Bronchial epithelial cell (primary cell): Measurements from ENCODE around the gene SMIM11. TPM values are rescaled to one million over a fixed set of nuclear protein-coding genes. Genes with fewer than 3 reads are reported as not detected.

Experiments used
- DNase-seq: peaks from one replicate; pipeline ENCODE4 v3.0.0-alpha.2; 2010; ENCODE audit warnings: low read depth
- FAIRE-seq: peaks from 2 replicates; lab custom pipeline; 2011; peaks lifted over from hg19 to GRCh38; lab: Jason Lieb, UNC
- H3K27me3 ChIP-seq: 2 replicates; pipeline ENCODE4 v1.5.1; 2011; ENCODE audit warnings: low read length; ENCODE audit not compliant: control insufficient read depth, insufficient read depth
- H3K36me3 ChIP-seq: 2 replicates; pipeline ENCODE4 v1.5.1; 2011; ENCODE audit warnings: low read length; ENCODE audit not compliant: control insufficient read depth, insufficient read depth
- H3K4me3 ChIP-seq: 2 replicates; pipeline ENCODE4 v1.5.1; 2011; ENCODE audit warnings: mild to moderate bottlenecking, low read depth, low read length, control low read depth
- CTCF ChIP-seq: IDR thresholded peaks from 2 replicates; pipeline ENCODE4 v1.5.1; 2011; ENCODE audit warnings: mild to moderate bottlenecking, moderate library complexity, low read length, control low read depth, inconsistent platforms; ENCODE audit not compliant: insufficient read depth, severe bottlenecking
- total RNA-seq: library from RNA; depleted of rRNA; stranded (reverse); fragments of >200 nt; gene quantifications from 2 replicates; pipeline ENCODE4 v1.2.1, GENCODE V29; 2014

Gene SMIM11
- total RNA-seq, 1 donor from 2014 or later = 2.9 TPM

GRCh38 chr21:34348890-34349519 lies 26.3 kb upstream of the SMIM11 start:
- no peak overlapping the region for H3K4me3 ChIP-seq
- peaks cover 2% of the 10 kb centered on the region for H3K27me3 ChIP-seq
- no peak for DNase-seq
- no peaks in the 10 kb centered on the region for H3K36me3 ChIP-seq
- peak; percentile 94 for FAIRE-seq
- no peak for TF ChIP-seq CTCF

GRCh38 chr21:34351786-34352241 lies 23.5 kb upstream of the SMIM11 start:
- H3K4me3 ChIP-seq = no peak overlapping the region
- DNase-seq (peak; percentile 5), FAIRE-seq (no peak)
- H3K27me3 ChIP-seq = peaks cover 2% of the 10 kb centered on the region
- TF ChIP-seq CTCF = peak; percentile 43
- H3K36me3 ChIP-seq = no peaks in the 10 kb centered on the region

GRCh38 chr21:34352556-34352955 lies 22.8 kb upstream of the SMIM11 start:
- peaks cover 2% of the 10 kb centered on the region for H3K27me3 ChIP-seq
- TF ChIP-seq CTCF = no peak
- no peak for FAIRE-seq

GRCh38 chr21:34353182-34353581 lies 22.1 kb upstream of the SMIM11 start:
- DNase-seq (no peak), FAIRE-seq (no peak)
- no peak for TF ChIP-seq CTCF
- H3K4me3 ChIP-seq = no peak overlapping the region
- no peaks in the 10 kb centered on the region for H3K36me3 ChIP-seq
- H3K27me3 ChIP-seq = peaks cover 2% of the 10 kb centered on the region

More at GRCh38 chr21:34352556-34352955, 22.8 kb upstream of the SMIM11 start:
- Histone ChIP-seq H3K4me3 (no peak overlapping the region), H3K36me3 (no peaks in the 10 kb centered on the region)
- no peak for DNase-seq

GRCh38 chr21:34354836-34355235 lies 20.5 kb upstream of the SMIM11 start:
- Histone ChIP-seq H3K36me3 (no peaks in the 10 kb centered on the region), H3K27me3 (peaks cover 2% of the 10 kb centered on the region), H3K4me3 (no peak overlapping the region)
- no peak for TF ChIP-seq CTCF
- FAIRE-seq (peak; percentile 40), DNase-seq (no peak)

GRCh38 chr21:34355570-34355969 lies 19.7 kb upstream of the SMIM11 start:
- TF ChIP-seq CTCF = no peak
- Histone ChIP-seq H3K27me3 (peaks cover 2% of the 10 kb centered on the region), H3K36me3 (no peaks in the 10 kb centered on the region), H3K4me3 (no peak overlapping the region)
- DNase-seq (no peak), FAIRE-seq (no peak)
